Measurements from ENCODE around the gene HOXB13.

GRCh38 chr17:48747445-48748363 lies 19.2 kb upstream of the HOXB13 start:
- no peak for TF ChIP-seq POLR2AphosphoS5 (IDR thresholded peaks at IDR 0.05)
- no peak for TF ChIP-seq CTCF (IDR thresholded peaks at IDR 0.05)
- no peak for TF ChIP-seq EP300 (IDR thresholded peaks at IDR 0.05)
